ENCODE results near the gene POPDC2.
"Not testable (repeated sequence)": the region's sequence is repeated elsewhere in the genome, so short reads cannot be mapped to it uniquely, and the experiment has no call there.

The POPDC2 gene

DNA sequence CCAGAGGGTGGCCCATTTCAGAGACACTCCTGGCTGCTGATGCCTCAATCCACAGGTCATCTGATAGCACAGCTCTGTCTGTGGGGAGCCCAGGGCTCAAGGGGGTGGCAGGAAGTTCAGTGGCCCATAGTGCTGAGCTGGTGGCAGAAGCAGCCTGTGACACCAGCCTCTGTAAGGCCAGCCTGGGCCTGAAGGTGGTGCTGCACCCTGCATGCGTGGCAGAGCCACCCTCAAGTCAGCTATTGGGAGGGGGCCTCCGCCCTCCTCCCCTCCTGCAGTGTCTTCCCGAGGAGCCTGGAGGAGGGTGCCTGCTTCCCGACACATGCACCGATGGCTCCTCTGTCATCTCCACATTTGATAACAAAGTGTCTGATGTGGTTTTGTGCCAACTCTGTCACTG, 59.7 kb downstream of the POPDC2 start:
- TF ChIP-seq CTCF (IDR thresholded peaks at IDR 0.05; ENCODE audit: borderline replicate concordance, insufficient read depth, low read depth, low read length): peak; percentile 92
- H3K4me3 ChIP-seq (ENCODE audit: low read depth, low read length): peak overlapping the region; percentile 41

DNA sequence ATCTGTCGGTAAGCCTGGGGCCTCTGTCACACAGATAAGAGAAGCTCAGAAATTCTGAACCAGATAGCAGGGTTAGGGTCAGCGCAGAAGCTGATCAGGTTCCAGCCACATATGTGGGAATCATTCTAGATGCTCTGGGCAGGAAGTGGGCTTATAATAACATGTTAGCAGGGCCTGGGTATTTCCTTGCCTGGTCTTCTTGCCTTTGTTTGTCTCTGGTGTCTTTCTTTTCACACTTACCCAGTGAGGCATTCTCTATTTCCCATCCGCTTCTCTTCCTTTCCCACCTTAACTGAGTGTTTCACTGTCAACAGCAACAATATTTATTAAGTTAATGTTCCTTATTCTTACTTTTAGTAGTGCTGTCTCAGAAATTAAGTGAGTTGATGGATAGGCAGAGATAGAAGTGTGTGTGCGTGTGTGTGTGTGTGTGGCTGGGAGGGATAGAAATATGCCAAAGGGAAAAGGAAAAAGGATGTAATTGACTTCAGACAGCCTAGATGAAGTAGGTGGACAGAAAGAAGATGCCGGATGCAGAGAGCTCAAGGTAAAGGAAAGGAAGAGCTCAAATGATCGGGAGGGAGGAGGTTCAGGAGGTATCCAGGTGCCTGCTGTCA, 60.7 kb downstream of the POPDC2 start:
- peak overlapping the region; percentile 41 for H3K4me3 ChIP-seq (ENCODE audit: low read depth, low read length)
- no peak for TF ChIP-seq CTCF (IDR thresholded peaks at IDR 0.05; ENCODE audit: borderline replicate concordance, insufficient read depth, low read depth, low read length)

DNA sequence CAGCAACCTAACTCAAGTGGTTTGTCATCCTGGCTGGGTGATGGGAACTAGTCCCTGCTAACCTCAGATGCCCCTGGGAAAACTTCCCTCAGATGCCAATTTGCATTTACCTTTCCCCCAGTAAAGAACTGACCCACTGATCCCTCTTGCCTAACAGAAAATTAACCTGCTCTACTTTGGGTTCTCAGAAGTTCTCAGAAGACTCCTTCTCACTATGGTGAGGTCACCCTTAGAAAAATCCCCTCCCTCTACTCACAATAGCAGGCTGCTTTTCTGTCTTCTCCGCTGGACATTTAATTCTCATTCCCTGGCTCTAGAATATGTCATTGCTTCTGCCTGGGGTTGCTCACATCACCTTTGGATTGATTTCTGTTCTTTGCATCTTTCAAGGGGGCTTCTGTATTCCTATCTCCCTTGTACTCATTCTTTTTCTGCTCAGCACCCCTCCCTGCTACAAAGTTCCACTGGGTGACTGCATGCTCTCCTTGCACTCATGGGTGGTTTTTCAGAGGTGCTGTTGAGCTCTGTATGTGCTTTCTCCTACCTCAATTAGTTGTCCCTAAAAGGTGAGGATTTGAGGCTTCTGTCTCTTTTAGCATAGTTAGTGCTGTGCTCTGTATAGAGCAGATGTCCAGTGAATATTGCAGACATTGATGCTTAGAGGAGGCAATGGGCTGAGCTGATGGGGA, 61.8 kb downstream of the POPDC2 start:
- H3K4me3 ChIP-seq (ENCODE audit: low read depth, low read length): peak overlapping the region; percentile 34
- TF ChIP-seq CTCF (IDR thresholded peaks at IDR 0.05; ENCODE audit: borderline replicate concordance, insufficient read depth, low read depth, low read length): no peak

- no peak within 1 kb of the TSS for H3K4me3 ChIP-seq (ENCODE audit: low read depth, low read length)
- TF ChIP-seq CTCF (IDR thresholded peaks at IDR 0.05; ENCODE audit: borderline replicate concordance, insufficient read depth, low read depth, low read length): no peak
These were observed 62.7 kb downstream of the POPDC2 start, which contains the start of gene PLA1A for GRCh38 chr3:119597548-119598288. PLA1A (plus strand) TSS chr3:119597885; CDS start chr3:119597914, 29 bp downstream.

DNA sequence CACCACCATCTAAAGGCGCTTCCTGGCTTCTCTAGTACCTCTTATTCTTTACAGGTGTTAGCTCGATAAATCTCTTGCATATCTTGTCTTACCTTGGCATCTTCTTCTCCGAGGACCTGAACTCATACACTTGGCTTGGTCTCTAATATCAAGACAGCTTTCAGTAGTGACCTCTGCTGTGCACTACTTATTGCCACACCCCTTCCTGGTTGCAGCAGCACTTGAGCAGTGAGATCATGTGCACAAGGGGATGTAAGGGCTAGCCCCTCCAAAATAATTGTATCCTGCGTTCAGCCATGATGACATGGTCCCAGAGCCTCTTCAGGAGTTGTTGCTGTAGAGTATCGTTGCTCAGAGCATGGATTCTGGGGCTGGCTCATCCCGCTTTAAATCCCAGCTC, 64.0 kb downstream of the POPDC2 start:
- TF ChIP-seq CTCF (IDR thresholded peaks at IDR 0.05; ENCODE audit: borderline replicate concordance, insufficient read depth, low read depth, low read length): no peak

GRCh38 chr3:119595639-119596334, 64.6 kb downstream of the POPDC2 start:
- TF ChIP-seq CTCF (IDR thresholded peaks at IDR 0.05; ENCODE audit: borderline replicate concordance, insufficient read depth, low read depth, low read length): no peak
- no peak overlapping the region for H3K4me3 ChIP-seq (ENCODE audit: low read depth, low read length)

More for the DNA sequence above, 64.0 kb downstream of the POPDC2 start:
- no peak overlapping the region for H3K4me3 ChIP-seq (ENCODE audit: low read depth, low read length)

DNA sequence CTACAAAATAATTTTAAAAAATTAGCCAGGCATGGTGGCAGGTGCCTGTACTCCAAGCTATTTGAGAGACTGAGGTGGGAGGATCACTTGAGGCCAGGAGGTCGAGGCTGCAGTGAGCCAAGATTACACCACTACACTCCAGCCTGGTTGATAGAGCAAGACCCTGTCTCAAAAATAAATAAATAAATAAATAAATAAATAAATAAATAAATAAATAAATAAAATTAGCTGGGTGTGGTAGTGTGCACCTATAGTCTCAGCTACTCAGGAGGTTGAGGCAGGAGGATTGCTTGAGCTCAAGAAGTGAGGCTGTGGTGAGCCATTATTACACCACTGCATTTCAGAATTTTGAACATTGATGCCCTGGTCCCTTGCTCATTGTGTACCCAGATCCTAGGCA, 65.5 kb downstream of the POPDC2 start:
- not testable (repeated sequence) for H3K4me3 ChIP-seq (ENCODE audit: low read depth, low read length)
